ENCODE measurements around the gene RPS27.

Gene RPS27

GRCh38 chr1:153945795-153946621 is 44.6 kb upstream of the RPS27 start:
- no peak for TF ChIP-seq CTCF (IDR thresholded peaks at IDR 0.05; ENCODE audit: extremely low read depth, missing control alignments)
- DNase-seq (ENCODE audit: low spot score), result peak; percentile 97

GRCh38 chr1:153946622-153947241 is 43.8 kb upstream of the RPS27 start, which contains the start of gene DENND4B:
DENND4B (minus strand) TSS chr1:153946718; CDS start chr1:153944374, 2,344 bp downstream.
- TF ChIP-seq CTCF (IDR thresholded peaks at IDR 0.05; ENCODE audit: extremely low read depth, missing control alignments), result peak; percentile 85
- peak; percentile 95 for DNase-seq (ENCODE audit: low spot score)

- no peak for TF ChIP-seq CTCF (IDR thresholded peaks at IDR 0.05; ENCODE audit: extremely low read depth, missing control alignments)
- DNase-seq (ENCODE audit: low spot score), result no peak
Measured at GRCh38 chr1:153951183-153951582, 39.4 kb upstream of the RPS27 start.

- TF ChIP-seq CTCF (IDR thresholded peaks at IDR 0.05; ENCODE audit: extremely low read depth, missing control alignments), result no peak
- no peak for DNase-seq (ENCODE audit: low spot score)
Measured at GRCh38 chr1:153951801-153952200, 38.8 kb upstream of the RPS27 start.

- no peak for TF ChIP-seq CTCF (IDR thresholded peaks at IDR 0.05; ENCODE audit: extremely low read depth, missing control alignments)
- no peak for DNase-seq (ENCODE audit: low spot score)
Measured at GRCh38 chr1:153953859-153954365, 36.6 kb upstream of the RPS27 start.

GRCh38 chr1:153954826-153955225 is 35.7 kb upstream of the RPS27 start:
- no peak for DNase-seq (ENCODE audit: low spot score)
- no peak for TF ChIP-seq CTCF (IDR thresholded peaks at IDR 0.05; ENCODE audit: extremely low read depth, missing control alignments)
